GM18517 (cell line): ENCODE data around the gene DDX21.
A peak's percentile ranks its signal among the peaks of the same experiment; 100 is the strongest.
"Not testable (repeated sequence)": the region's sequence is repeated elsewhere in the genome, so short reads cannot be mapped to it uniquely, and the experiment has no call there.

Experiments used
- ATAC-seq: cut with Tn5 transposase; IDR thresholded peaks from one replicate; pipeline ENCODE4 v1.9.1; 2021; ENCODE audit warnings: mild to moderate bottlenecking, moderate library complexity; ENCODE audit not compliant: unreplicated experiment

DDX21 gene

DNA sequence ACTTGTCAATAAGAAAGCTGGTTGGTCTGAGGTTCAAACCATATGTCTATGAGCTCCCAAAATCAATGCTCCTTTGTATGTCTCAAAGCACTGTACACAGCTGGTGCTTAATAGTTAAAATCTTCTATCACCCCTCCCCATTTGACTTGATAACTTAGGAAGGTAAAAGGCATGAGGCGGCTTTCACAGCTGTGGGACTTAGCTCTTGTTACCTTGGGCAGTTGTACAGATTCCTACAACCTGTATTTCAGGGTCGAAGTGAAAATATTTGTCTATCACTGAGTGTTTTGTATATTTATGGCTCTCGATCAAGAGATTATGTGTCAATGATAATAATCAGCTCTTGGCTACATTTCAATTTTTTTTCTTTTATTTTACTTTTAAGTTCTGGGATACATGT, 31.6 kb downstream of the DDX21 start:
- ATAC-seq: no peak

DNA sequence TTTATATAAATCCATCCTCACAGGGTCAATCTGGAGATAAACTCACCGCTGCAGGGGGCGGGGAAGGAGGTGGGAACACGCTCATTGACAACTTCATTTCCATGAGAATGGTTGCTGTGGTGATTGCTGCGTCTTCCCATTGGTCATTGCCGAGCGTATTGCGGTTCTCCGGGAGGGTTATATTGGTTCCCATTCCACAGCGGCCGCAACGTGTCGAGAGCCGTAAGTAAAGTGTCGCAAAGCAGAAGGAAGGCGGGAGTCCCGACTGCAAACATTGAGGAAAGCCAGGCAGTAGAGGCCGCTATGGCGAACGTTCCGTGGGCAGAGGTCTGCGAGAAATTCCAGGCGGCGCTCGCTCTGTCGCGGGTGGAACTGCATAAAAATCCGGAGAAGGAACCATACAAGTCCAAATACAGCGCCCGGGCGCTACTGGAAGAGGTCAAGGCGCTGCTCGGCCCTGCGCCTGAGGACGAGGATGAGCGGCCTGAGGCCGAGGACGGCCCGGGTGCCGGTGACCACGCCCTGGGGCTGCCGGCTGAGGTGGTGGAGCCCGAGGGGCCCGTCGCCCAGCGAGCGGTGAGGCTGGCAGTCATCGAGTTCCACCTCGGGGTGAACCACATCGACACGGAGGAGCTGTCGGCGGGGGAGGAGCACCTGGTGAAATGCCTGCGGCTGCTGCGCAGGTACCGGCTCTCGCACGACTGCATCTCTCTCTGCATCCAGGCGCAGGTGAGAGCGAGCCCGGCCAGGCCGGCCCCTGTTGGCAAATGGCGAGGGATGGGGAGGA, 32.8 kb downstream of the DDX21 start, which contains the start of gene KIFBP:
Gene KIFBP, plus strand, starts transcription at position 274 of the 787 bp plus-strand sequence. Its CDS starts 30 bp downstream, at position 304.
- peak; percentile 82 for ATAC-seq

DNA sequence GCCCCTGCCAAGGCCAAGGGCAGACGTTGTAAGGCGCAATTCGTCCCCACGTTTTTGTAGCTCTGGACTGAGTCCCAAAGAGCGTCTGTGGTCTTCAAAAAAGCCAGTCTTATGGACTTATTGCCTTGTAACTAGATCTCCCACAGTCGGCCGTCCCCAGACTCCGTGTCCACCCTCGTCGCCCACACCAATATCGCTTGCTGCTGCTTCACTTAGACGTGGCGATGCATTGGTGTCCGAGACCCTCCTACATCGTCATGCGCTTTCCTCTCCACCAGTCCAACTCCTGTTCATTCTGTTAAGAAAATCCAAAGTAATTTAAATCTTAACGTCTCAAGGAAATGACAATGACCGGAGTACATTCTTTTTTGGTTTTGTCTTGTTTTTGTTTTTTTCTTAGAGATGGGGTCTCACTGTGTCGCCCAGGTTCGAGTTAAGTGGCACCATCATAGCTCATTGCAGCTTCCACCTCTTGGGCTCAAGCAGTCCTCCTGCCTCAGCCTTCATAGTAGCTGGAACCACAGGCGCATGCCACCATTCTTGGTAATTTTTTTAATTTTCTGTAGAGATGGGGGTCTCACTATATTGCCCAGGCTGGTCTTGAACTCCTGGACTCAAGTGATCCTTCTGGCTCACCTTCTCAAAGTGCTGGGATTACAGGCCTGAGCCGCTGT, 33.5 kb downstream of the DDX21 start:
- ATAC-seq: peak; percentile 2

DNA sequence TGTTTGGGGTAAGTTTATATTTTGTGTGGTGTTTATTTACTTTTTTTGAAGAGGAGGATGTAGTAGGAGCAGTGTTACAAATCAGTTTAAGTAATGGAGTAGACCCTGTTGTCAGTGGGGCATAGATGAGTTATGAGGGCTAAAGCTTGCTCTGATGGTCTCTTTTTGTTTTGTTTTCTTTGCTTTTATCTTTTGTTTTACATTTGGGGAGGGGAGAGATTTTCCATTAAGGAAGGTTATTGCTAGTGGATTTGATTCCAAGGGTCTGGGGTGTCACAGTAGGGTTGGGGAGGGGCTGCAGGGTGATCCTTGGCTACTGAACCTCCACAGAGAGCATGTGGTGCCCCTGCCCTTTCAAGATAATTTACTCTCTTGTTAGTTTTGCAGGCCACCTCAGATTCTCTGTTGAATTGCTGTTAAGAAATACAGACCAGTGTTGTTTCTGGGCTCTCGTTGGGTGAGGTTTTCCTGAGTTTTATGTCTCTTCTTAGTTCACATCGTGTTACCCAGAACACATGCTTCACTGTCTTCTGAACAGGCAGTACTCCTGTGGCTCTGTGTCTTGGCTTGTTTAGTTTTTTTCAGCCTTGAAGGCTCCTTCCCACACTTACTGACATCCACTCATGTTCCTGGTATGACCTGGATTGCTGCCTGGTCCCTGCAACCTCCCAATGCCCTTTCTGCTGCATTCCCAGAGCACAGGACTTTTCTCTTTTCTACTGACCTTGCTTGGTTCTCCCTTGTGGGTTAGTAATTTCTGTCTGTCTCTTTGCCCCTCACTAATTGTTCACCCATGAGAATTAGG, 36.9 kb downstream of the DDX21 start:
- no peak for ATAC-seq

DNA sequence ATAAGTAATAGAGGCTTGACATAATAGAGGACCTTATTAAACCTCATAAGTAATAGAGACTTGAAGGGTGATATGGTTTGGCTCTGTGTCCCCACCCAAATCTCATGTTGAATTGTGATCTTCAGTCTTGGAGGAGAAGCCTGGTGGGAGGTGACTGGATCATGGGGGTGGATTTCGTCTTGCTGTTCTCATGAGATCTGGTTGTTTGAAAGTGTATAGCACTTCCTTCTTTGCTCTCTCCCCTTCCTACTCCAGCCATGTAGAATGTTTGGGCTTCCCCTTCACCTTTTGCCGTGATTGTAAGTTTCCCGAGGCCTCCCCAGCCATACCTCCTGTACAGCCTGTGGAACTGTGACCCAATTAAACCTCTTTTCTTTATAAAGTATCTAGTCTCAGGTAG, 41.2 kb downstream of the DDX21 start:
- peak; percentile 4 for ATAC-seq

DNA sequence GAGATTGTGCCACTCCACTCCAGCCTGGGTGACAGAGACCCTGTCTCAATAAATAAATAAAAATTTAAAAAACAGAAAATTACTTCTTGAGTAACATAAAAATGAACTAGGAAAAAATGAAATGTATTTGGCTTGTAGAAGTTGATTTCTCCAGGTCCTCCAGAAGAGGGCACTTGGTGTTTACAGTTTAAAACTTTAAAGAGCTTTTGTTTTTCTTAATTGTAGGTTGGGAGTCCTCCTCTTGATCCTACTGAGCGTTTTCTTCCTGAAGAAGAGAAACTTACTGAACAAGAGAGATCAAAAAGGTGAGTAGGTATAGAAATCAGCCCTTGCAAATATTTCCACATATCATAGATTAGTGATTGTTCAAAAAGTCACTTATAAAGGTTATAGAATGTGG, 48.9 kb downstream of the DDX21 start:
- ATAC-seq: no peak

DNA sequence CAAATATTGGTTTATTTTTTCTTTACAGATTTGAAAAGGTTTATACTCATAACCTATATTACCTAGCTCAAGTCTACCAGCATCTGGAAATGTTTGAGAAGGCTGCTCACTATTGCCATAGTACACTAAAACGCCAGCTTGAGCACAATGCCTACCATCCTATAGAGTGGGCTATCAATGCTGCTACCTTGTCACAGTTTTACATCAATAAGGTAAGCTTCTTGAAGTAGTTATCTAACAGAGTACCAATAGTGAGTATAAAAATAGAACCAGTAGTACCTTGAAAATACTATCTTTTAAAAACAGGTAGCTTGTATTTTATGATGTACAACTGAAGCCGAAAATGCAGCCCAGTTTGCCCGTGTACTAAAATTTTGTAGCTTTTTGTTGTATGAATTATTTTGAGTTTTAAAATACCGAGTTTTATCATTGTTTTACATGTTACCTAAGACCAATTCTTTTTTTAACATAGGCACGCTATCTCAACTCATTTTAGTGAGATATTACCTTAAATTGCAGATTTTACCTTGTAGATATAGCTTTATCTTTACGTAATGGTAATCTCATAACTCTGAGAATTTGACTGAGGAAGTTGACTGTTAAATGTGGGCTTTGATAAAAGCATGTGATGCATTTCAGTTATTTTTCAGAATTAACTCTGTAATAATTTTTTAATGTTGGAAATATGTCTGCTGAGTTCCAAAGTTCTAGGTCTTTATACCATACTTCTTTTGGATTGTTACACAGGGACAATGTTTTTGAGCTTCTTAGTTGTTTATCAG, 49.9 kb downstream of the DDX21 start:
- no peak for ATAC-seq

DNA sequence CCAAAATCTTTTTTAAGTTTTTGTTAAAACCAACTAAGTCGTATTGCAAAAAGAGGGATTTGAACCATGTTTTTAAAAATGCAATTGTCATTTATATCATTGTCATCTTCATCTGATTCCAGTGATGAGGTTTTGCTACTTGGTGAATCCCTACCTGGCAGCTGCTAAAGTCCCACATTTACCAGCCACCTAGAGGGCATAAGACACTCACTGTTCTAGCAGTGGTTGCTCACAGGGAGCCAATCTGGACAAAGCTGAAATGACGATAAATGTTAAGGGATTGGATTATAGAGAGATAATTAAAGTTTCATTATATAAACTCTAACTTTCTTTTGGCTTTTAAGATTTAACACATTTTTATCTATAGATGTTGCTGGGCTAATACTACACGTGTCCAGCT, 51.3 kb downstream of the DDX21 start:
- ATAC-seq: no peak

DNA sequence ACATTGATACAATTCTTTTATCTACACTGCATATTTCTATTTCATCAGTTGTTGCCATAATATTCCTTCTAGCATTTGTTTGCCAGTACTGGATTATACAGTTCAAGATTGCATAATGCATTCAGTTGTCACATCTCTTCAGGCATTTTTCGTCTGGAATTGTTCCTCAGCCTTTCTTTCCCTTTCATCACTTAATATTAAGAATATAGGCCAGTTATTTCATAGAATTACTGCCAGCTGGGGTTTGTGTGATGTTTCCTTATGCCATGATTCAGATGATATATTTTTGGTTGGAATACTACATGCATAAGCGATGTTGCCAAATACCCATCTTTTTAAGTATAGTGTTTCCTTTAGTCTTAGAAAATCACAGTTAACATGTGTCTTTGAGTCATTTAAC, 53.4 kb downstream of the DDX21 start:
- no peak for ATAC-seq

DNA sequence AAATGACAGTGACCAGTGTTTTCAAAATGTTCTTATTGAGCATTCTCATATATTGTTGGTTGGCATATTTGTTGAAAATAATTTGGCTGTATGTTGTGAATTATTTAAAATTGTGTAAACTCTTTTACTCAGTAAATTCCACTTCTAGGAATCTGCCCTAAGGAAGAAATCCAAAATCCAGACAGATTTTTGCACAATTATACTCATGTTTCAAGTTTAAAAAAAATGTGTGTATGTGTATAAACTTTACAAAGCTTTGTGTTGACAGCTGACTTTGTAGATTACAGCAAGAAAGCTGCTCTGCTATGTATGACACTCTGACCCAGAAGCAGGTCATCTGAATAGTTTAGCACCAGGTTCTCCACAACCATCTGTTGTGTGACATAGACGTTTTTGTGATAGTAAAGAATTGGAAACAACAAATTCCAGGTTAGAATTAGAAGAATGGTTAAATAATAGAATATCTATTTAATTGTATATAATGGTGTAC, 54.2 kb downstream of the DDX21 start:
- ATAC-seq: no peak

DNA sequence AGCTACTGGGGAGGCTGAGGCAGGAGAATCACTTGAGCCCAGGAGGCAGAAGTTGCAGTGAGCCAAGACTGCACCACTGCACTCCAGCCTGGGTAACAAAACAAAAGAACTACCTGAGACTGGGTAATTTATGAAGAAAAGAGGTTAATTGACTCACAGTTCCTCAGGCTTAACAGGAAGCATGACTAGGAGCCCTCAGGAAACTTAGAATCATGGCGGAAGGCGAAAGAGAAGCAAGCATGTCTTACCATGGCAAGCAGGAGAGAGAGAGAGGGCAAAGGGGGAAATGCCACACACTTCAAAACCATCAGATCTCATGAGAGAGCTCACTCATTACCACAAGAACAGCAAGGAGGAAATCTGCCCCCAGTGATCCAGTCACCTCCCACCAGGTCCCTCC, 56.8 kb downstream of the DDX21 start:
- not testable (repeated sequence) for ATAC-seq

DNA sequence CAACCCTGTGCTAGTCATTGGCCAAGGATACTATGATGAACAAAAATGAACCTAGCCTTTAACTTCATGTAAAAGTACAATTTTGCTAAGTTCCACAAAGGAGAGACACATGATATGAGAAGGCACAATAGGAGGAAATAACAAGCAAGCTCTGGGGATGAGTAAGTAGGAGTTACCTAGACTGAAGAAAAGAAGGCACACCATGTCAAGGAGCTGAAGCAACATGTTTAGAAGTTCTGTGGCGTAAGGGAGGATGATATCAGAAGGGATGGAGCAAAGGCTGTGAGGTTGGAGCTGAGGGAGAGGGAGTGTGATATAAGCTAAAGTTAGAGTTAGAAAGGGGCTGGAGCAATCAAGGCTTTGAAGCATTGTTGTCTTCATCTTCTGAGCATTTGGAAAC, 58.2 kb downstream of the DDX21 start:
- ATAC-seq: no peak

DNA sequence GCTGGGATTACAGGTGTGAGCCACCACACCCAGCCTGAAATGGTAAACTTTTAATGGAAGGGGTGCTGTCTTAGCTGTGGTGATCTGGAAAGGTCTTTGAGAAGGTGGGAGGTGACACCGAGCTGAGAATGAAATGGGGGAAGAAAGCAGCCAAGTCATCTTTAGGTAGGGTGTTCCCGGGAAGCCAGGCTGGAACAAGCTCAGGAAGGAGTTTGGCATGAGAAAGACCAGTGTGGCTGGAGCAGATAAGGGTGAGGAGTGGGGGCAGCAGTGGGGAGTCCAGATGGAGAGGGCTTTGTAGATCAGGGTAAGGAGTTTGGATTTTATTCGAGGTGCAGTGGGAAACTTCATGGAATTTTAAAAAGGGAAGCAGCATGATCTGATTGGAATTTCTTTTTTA, 62.6 kb downstream of the DDX21 start:
- ATAC-seq: no peak

DNA sequence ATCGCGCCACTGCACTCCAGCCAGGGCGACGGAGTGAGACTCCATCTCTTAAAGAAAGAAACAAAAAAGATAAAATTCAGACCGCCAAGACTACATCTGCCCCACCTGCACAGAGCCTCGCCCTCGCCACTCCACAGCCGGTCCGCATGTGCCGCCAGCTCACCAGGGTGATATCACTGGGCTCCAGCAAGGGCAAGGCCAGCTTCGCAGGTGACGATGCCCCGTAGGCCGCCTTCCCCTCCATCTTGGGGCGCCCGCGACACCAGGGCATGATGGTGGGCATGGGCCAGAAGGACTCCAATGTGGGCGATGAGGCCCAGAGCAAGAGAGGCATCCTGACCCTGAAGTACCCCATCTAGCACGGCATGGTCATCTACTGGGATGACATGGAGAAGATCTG, 66.6 kb downstream of the DDX21 start:
- ATAC-seq: no peak

DNA sequence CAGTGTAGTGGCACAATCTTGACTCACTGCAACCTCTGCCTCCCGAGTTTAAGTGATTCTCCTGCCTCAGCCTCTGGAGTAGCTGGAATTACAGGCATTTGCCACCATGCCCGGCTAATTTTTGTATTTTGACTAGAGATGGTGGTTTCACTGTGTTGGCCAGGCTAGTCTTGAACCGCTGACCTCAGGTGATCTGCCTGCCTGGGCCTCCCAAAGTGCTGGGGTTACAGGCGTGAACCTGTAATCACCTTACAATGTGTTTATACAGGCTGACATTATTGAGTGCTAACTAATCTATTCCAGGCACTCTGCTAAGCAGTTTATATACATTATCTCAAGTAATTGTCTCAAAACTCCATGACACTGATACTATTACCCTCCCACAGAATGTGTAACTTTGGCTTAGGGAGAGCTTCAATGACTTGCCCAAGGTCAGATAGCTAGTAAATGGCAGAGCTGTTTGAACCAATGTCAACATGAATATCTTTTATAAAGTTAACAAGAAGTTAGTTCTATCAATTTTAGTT, 69.5 kb downstream of the DDX21 start:
- ATAC-seq: no peak

DNA sequence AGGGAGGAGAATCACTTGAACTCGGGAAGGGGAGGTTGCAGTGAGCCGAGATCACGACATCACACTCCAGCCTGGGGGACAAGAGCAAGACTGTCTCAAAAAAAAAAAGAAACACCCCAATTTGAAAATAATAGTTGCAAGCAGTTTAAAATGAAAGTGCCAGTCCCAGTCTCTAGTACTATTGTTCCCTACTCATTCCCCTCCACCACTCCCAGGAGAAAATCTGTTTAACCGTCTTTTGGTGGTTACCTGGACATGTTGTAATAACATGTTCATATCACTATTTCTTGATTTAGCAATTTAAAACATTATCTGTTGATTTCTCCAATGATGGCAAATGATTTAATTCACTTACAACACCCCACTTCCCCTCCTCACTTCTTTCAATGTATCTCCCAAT, 77.3 kb downstream of the DDX21 start:
- no peak for ATAC-seq
